ENCODE measurements around the gene LYPLAL1.

The LYPLAL1 gene

GRCh38 chr1:219138747-219139146 is 34.9 kb upstream of the LYPLAL1 start:
- TF ChIP-seq CTCF (IDR thresholded peaks at IDR 0.05; ENCODE audit: insufficient read depth, low read length, poor library complexity, severe bottlenecking) (no peak), EZH2phosphoT487 (conservative IDR thresholded peaks at IDR 0.05; ENCODE audit: low read length) (no peak)
- Histone ChIP-seq H3F3A (ENCODE audit: insufficient read depth) (no peaks in the 10 kb centered on the region), H3K27ac (ENCODE audit: low read depth, low read length) (no peak overlapping the region), H3K9me2 (replicated peaks; ENCODE audit: insufficient read depth, low read length) (no peaks in the 10 kb centered on the region), H2AFZ (ENCODE audit: low read depth, low read length, severe bottlenecking) (no peak overlapping the region), H3K27me3 (ENCODE audit: low read length) (no peaks in the 10 kb centered on the region), H3K4me2 (ENCODE audit: low read depth, low read length, poor library complexity, severe bottlenecking) (no peak overlapping the region), H3K4me3 (ENCODE audit: insufficient read depth, low read length, poor library complexity, severe bottlenecking) (no peak overlapping the region), H3K79me2 (ENCODE audit: insufficient read depth, low read length) (no peaks in the 10 kb centered on the region), H4K20me1 (ENCODE audit: low read depth, low read length) (no peaks in the 10 kb centered on the region), H3K9ac (ENCODE audit: low read length) (no peak overlapping the region), H3K36me3 (ENCODE audit: low read length) (no peaks in the 10 kb centered on the region), H3K9me3 (ENCODE audit: insufficient read depth, low read length) (no peaks in the 10 kb centered on the region)

- no peaks in the 10 kb centered on the region for H3K9me2 ChIP-seq (replicated peaks; ENCODE audit: insufficient read depth, low read length)
- H3K9ac ChIP-seq (ENCODE audit: low read length), result no peak overlapping the region
- H3K4me3 ChIP-seq (ENCODE audit: insufficient read depth, low read length, poor library complexity, severe bottlenecking), result no peak overlapping the region
- H3K27me3 ChIP-seq (ENCODE audit: low read length), result no peaks in the 10 kb centered on the region
- TF ChIP-seq CTCF (IDR thresholded peaks at IDR 0.05; ENCODE audit: insufficient read depth, low read length, poor library complexity, severe bottlenecking) (no peak), EZH2phosphoT487 (conservative IDR thresholded peaks at IDR 0.05; ENCODE audit: low read length) (no peak)
- H3K4me2 ChIP-seq (ENCODE audit: low read depth, low read length, poor library complexity, severe bottlenecking), result no peak overlapping the region
- no peak overlapping the region for H2AFZ ChIP-seq (ENCODE audit: low read depth, low read length, severe bottlenecking)
- no peaks in the 10 kb centered on the region for H3K9me3 ChIP-seq (ENCODE audit: insufficient read depth, low read length)
- no peaks in the 10 kb centered on the region for H3F3A ChIP-seq (ENCODE audit: insufficient read depth)
- no peaks in the 10 kb centered on the region for H3K79me2 ChIP-seq (ENCODE audit: insufficient read depth, low read length)
- no peaks in the 10 kb centered on the region for H3K36me3 ChIP-seq (ENCODE audit: low read length)
- no peak overlapping the region for H3K27ac ChIP-seq (ENCODE audit: low read depth, low read length)
- no peaks in the 10 kb centered on the region for H4K20me1 ChIP-seq (ENCODE audit: low read depth, low read length)
Measured at GRCh38 chr1:219140303-219140877, 33.3 kb upstream of the LYPLAL1 start.

- Histone ChIP-seq H3F3A (ENCODE audit: insufficient read depth) (no peaks in the 10 kb centered on the region), H4K20me1 (ENCODE audit: low read depth, low read length) (no peaks in the 10 kb centered on the region), H3K79me2 (ENCODE audit: insufficient read depth, low read length) (no peaks in the 10 kb centered on the region), H3K4me2 (ENCODE audit: low read depth, low read length, poor library complexity, severe bottlenecking) (no peak overlapping the region), H3K27me3 (ENCODE audit: low read length) (no peaks in the 10 kb centered on the region), H3K9me2 (replicated peaks; ENCODE audit: insufficient read depth, low read length) (no peaks in the 10 kb centered on the region), H3K27ac (ENCODE audit: low read depth, low read length) (no peak overlapping the region), H3K9me3 (ENCODE audit: insufficient read depth, low read length) (no peaks in the 10 kb centered on the region), H3K4me3 (ENCODE audit: insufficient read depth, low read length, poor library complexity, severe bottlenecking) (no peak overlapping the region), H3K36me3 (ENCODE audit: low read length) (no peaks in the 10 kb centered on the region), H3K9ac (ENCODE audit: low read length) (no peak overlapping the region), H2AFZ (ENCODE audit: low read depth, low read length, severe bottlenecking) (no peak overlapping the region)
- no peak for TF ChIP-seq EZH2phosphoT487 (conservative IDR thresholded peaks at IDR 0.05; ENCODE audit: low read length)
- TF ChIP-seq CTCF (IDR thresholded peaks at IDR 0.05; ENCODE audit: insufficient read depth, low read length, poor library complexity, severe bottlenecking), result no peak
Measured at GRCh38 chr1:219143735-219144134, 29.9 kb upstream of the LYPLAL1 start.

Data from SU-DHL-6 (cell line).